DMS 273 treated with DMSO at 0.1 percent for 48 hours (cell line): ENCODE data around the gene TBC1D2.

Source experiments
- DNase-seq: peaks from one replicate; lab custom pipeline; 2025; lab: John Stamatoyannopoulos, UW

The TBC1D2 gene

DNA sequence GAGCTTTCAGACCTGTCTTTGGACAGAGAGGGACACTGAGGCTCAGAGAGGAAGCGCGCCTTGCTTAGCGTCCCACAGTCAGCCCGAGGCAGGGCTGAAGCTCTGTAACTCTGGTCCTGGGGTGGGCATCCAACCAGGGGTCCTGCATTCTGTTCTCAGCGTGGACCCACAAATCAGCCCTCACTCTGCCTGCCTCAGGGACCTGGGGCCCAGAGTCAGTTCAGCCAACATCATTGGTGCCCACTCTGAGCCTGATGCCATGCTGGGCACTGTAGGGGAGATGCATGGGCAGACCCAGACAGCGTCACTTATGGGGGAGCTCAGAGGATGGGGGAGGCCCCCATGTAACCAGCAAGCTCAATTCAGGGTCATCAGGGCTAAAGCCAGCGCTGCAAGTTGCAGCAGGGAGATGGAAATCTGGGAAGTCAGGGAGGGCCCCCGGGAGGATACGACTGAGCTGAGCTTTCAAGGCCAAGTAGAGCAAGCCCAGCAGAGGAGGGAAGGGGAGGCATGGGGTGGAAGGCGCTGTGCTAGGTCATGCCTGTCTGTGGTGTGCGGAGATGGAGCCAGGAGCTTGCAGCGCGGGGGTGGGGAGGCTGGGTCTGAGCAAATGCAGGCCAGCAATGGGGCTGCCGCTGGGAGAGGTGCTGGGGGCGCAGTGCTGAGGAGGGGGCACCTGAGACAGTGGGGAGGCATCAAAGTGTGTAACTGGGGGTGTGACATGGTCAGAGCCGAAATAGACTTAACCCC lies 84.1 kb downstream of the TBC1D2 start:
- DNase-seq: no peak

DNA sequence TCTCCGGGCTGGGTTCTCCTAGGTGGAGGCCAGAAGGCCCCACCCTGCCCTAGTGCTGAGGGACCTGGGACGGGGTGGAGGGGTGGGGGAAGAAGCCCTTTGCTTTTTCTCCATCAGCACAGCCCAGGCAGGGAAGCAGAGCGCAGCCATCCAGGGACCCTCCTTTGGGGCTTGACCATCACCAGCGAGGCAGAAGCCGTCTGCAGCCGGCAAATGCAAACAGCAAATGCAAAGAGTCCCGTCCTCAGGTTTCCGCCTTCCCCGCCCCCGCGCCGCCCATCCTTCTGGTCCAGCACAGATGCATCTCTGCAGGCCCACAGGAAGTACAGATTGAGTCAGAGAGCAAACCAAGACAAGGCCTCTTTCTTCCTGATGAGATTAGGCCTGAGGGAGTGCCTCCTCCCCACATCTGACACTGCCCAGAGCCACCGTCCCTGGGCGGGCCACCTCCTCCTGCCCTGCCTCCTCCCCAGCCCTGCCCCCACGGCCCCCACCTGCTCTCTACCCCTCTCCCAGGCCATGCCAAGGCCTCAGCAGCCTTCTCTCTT lies 86.4 kb downstream of the TBC1D2 start:
- DNase-seq: no peak

DNA sequence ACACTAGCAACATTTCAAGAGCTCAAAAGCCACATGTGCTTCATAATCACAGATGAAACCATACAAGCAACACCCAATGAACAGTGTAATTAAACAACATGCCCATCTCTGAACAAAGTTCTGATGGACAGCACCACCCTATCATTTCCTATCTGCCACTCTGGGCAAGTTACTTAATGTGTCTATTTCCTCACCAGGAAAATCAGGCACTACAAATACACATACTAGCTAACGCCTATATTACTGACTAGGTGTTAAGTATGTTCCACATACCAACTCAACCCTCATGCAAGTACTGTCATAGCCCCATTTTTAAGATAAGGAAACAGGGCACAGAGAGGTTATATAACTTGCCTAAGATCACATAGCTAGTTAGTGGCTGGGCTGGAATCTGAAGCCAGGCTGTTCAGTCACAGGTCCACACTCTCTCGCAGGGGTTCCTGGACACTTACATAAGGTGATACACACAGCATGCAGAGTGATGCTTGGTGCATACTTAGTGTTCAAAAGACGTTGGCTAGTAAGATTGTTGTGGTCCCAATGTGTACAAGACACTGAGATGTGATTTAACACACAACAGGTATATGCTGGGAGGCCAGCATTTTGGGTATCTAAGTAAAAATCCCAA lies 87.2 kb downstream of the TBC1D2 start:
- DNase-seq: no peak

DNA sequence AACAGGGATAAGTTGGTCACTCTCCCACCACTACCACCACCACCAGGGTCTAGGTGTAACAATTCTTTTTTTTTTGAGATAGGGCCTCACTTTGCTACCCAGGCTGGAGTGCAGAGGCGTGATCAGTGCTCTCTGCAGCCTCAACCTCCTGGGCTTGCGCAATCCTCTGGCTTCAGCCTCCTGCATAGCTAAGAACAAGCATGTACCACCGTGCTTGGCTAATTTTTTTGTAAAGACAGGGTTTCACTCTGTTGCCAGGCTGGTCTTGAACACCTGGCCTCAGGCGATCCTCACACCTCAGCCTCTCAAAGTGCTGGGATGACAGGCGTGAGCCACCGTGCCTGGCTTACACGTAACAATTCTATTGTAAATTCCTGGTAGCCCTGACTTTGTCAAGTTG lies 90.5 kb downstream of the TBC1D2 start:
- no peak for DNase-seq

DNA sequence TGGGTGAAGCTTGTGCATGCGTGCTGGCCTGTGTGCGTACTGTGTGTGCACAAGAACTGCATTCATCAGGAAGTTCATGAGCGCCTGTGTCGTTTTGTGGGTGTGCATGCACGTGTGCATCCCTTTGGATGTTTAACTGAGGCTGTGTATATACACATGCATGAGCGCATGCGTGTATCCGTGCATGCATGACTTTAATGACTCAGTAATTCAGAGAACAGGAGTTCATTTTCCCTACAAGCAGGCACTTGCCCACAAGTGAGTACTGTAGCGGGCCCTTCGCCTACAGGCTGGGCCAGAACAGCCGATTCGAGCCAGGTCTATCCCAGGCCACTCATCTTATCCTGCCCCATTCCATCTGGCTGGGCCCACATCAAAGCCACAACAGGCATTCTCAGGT lies 92.8 kb downstream of the TBC1D2 start:
- DNase-seq: no peak

DNA sequence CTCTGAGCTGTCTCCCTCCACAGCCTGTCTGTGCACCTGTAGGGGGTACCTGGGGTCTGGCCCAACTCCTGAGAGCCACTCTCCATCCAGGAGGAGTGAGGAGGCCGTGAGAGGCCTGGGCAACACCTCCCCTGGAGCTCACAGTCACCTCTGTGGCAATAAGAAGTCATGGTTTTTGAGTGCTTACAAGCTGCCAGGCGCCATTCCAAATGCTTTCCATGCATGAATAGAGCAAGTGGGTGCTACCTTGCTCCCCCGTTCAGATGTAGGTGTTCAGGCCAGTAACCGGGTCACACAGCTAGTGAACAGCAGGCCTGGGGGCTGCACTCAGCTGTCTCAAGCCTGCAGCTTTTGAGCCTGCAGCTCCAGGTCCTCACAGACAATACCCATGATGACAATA lies 93.6 kb downstream of the TBC1D2 start:
- DNase-seq: no peak

DNA sequence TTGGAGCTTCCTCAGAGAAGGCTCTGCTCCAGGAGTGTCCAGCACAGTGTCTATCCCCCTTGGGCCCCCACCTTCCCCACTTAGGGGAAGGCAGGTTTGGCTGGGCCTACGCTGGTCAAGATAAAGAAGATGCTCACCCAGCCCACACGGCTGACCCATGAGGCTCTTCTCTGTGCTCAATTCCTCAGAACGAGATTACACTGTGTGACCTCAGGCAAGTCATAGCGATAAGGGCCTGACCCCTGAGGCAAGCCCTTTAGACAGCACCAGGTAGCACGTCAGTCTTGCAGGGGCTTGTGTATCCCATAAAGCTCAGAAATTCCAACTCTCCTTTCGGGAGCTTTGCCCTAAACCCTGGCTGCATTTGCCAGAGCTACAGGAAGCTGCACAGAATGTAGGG lies 95.7 kb downstream of the TBC1D2 start:
- no peak for DNase-seq

DNA sequence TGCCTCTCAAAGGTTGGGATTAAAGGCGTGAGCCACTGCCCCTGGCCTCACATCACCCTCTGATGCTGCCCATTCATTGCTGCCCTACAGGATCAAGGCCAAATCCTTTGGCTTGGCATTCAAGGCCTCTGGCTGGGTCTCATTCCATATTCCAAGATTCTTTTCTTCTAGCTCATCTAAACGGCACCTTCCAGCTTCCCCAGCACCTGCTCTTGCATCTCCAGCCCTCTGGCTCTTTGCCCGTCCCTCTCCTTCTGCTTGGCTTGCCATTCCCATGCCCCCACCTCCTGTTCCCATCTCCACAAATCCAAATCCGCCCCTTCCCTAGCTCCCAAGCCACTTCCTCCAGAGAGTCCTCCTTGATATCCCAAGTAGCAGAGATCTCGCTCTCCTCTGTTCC lies 96.1 kb downstream of the TBC1D2 start:
- no peak for DNase-seq

DNA sequence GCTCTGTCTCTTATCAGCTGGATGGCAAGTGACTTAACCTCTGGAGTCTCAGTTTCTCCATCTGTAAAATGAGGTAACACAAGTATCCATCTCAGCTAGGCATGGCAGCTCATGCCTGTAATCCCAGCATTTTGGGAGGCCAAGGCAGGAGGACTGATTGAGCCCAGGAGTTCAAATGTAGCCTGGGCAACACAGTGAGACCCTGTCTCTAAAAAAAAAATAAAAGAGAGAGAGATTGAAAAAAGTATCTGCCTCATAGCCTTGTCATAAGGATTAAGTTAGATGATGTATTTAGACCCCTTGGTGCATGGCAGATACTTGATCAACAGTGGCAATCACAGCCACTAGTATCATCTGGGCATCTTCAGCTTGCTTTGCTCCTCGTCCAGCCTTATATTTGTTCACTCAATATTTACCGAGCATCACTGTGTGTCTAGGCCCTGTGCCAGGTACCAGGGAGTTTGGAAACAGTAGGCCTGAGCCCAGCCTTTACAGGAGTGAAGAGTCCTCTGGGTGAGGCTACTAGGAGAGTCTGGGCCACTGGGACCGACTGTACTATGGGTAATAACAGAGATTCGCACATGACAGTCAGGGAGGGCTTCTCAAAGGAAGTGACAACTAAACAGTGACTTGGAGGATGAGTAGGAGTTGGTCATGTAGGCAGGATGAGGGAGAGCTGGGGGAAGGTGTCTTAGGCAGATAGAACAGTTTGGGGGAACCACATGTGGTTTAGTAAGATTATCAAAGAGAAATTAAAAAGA lies 97.2 kb downstream of the TBC1D2 start:
- DNase-seq: no peak

DNA sequence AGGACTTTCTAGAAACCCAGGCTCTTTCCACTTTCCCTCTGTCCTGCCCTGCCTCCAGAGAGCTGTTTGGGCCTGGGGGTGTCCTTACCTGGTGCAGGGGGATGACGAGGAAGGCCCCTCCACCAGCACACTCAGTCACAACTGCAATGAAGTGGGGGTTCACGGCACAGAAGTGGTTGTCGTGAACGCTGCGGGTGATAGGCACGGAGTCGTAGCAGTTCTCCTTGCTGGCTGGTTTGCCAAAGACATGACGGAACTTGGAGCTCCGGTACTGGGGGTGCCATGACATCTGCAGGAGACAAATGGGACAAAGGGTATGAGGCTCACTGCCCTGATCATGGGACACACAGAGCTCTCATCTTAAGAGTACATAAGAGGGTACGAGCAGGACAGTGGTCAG lies 98.1 kb downstream of the TBC1D2 start:
- DNase-seq: no peak

DNA sequence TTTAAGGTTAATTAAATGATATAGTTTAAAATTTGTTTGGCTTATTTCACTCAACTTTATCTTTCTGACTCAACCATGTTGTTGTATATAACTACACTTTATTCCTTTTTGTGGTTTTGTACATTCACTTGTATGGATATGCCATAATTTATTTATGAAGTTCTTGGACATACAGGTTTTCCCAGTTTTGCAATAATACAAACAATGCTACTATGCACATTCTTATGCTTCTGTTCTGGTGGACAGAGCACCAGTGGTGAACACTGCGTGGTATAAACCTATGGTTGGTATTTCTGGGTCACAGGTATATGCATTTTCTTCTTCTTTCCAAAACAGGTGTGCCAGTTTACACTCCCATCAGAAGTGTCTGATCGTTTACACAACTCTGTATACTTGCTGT lies 100.8 kb downstream of the TBC1D2 start:
- DNase-seq: no peak

DNA sequence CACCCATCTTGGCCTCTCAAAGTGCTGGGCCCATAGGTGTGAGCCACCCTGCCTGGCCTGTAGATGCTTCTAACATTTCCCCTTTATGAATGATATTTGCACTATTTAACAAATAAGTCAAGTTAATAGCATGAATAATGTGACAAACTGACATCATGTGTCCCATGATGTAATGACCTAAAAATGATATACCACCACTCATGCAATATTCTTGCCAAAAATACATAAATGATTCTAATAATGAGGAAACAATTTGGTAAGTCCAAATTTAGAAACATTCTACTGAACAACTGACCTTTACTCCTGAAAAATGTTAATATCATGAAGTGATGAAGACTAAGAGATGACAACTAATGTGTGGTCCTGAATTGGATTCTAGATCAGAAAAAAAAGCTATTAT lies 102.9 kb downstream of the TBC1D2 start:
- no peak for DNase-seq

DNA sequence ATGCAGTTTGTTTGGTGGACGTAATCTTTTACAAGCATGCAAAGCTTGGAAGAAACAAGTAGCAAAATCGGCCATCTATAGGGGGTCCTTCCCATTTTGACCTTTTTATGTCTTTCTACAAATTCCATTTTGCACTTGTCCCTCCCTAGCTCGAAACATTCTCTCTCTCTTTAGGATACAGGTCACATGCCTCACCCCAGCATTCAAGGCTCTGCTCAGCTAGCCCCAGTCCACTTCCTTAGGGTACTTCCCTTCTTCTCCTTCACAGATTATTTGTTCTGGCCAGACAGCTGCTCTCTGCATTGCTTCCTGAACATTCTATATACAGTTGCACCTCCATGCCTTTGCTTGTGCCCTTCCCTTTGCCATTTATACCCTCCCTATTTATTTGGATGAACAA lies 104.7 kb downstream of the TBC1D2 start:
- DNase-seq: no peak

DNA sequence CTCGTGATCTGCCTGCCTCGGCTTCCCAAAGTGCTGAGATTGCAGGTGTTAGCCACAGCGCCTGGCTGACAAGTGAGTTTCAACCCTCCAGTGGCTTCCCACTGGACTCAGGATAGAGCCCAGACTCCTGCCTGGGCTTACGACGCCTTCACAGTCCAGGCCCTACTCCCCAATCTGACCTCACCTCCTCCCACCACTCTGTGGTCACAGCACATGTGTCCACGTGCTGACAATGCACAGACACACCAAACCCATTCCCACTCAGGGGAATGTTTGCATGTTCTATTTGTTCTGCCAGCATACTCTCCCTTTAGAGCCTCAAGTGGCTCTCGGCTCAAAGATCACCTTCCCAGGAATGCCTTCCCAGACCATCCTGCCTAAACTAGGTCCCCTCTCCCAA lies 105.3 kb downstream of the TBC1D2 start:
- no peak for DNase-seq

DNA sequence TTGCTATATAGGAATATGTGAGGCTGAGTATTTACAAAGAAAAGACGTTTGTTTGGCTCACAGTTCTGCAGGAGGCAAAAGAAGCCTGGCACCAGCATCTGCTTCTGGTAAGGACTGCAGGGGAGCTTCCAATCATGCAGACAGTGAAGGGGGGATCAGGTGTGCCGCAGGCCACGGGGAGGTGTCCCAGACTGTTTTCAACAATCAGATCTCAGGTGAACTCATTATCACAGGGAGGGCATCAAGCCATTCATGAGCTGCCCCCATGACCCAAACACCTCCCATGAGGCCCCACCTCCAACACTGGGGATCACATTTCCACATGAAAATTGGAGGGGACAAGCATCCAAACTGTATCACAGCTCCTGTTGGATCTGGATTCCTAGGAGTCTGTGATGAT lies 106.0 kb downstream of the TBC1D2 start:
- no peak for DNase-seq
